Neural progenitor cell (in vitro differentiated cells): ENCODE data around the gene SSC4D. TPM values are rescaled to one million over a fixed set of nuclear protein-coding genes. Genes with fewer than 3 reads are reported as not detected.

Experiments used
- DNase-seq: peaks from one replicate; pipeline ENCODE4 v3.0.0-alpha.2; 2016; ENCODE audit warnings: low spot score
- H2AFZ ChIP-seq: fragments of 200-600 bp; sonication (generic); replicated peaks from 2 replicates; pipeline ENCODE4 v1.6.1; 2016; ENCODE audit warnings: antibody characterized with exemption
- H3F3A ChIP-seq: fragments of 200-600 bp; sonication (generic); 2 replicates; pipeline ENCODE4 v1.6.1; 2016; ENCODE audit warnings: antibody characterized with exemption, low read depth
- H3K27ac ChIP-seq: fragments of 200-600 bp; sonication (generic); 2 replicates; pipeline ENCODE4 v1.5.1; 2016; ENCODE audit warnings: mild to moderate bottlenecking
- H3K27me3 ChIP-seq: fragments of 200-600 bp; sonication (generic); 2 replicates; pipeline ENCODE4 v1.6.1; 2016; ENCODE audit warnings: mild to moderate bottlenecking, moderate library complexity
- H3K36me3 ChIP-seq: fragments of 200-600 bp; sonication (generic); 2 replicates; pipeline ENCODE4 v1.5.1; 2016
- H3K4me1 ChIP-seq: fragments of 200-600 bp; sonication (generic); 2 replicates; pipeline ENCODE4 v1.6.1; 2016; ENCODE audit warnings: mixed run types
- H3K4me2 ChIP-seq: fragments of 200-600 bp; sonication (generic); 2 replicates; pipeline ENCODE4 v1.6.1; 2016
- H3K4me3 ChIP-seq: fragments of 200-600 bp; sonication (generic); 2 replicates; pipeline ENCODE4 v1.5.1; 2016
- H3K79me2 ChIP-seq: fragments of 200-600 bp; sonication (generic); 2 replicates; pipeline ENCODE4 v1.6.1; 2016; ENCODE audit warnings: low read depth
- H3K9ac ChIP-seq: fragments of 200-600 bp; sonication (generic); 2 replicates; pipeline ENCODE4 v1.6.1; 2016
- H3K9me3 ChIP-seq: fragments of 200-600 bp; sonication (generic); 2 replicates; pipeline ENCODE4 v1.5.1; 2016; ENCODE audit warnings: low read depth
- H4K20me1 ChIP-seq: fragments of 200-600 bp; sonication (generic); 2 replicates; pipeline ENCODE4 v1.6.1; 2016; ENCODE audit warnings: low read depth
- H3K27ac Mint-ChIP-seq: 3 replicates; pipeline ENCODE4 v1.8.0; 2021; ENCODE audit warnings: mixed read lengths
- H3K27me3 Mint-ChIP-seq: 2 replicates; pipeline ENCODE4 v1.8.0; 2022; ENCODE audit warnings: low read depth, mild to moderate bottlenecking, inconsistent platforms, moderate library complexity, mixed read lengths; ENCODE audit not compliant: insufficient read depth
- H3K36me3 Mint-ChIP-seq: 3 replicates; pipeline ENCODE4 v1.8.0; 2021; ENCODE audit warnings: mixed read lengths
- H3K4me1 Mint-ChIP-seq: 3 replicates; pipeline ENCODE4 v1.8.0; 2021; ENCODE audit warnings: mixed read lengths
- H3K4me3 Mint-ChIP-seq: 3 replicates; pipeline ENCODE4 v1.8.0; 2021; ENCODE audit warnings: mild to moderate bottlenecking, moderate library complexity, mixed read lengths
- H3K9me3 Mint-ChIP-seq: 3 replicates; pipeline ENCODE4 v1.8.0; 2020; ENCODE audit warnings: mixed read lengths
- EZH2 ChIP-seq: fragments of 200-600 bp; sonication (generic); IDR thresholded peaks from 2 replicates; pipeline ENCODE4 v1.6.1; 2017; ENCODE audit warnings: antibody characterized with exemption, mild to moderate bottlenecking, moderate library complexity
- EZH2phosphoT487 ChIP-seq: fragments of 200-600 bp; sonication (generic); IDR thresholded peaks from 2 replicates; pipeline ENCODE4 v1.6.1; 2017; ENCODE audit warnings: antibody characterized with exemption
- total RNA-seq: library from RNA; depleted of rRNA; stranded (reverse); fragments of >200 nt; gene quantifications from 2 replicates; pipeline ENCODE4 v1.2.3, GENCODE V29; 2015; ENCODE audit warnings: low replicate concordance
- TF ChIP-seq, protein P1 (sequence below): fragments of 200-600 bp; sonication (generic); IDR thresholded peaks from 2 replicates; pipeline ENCODE4 v1.5.1; 2017; ENCODE audit warnings: antibody characterized with exemption, mild to moderate bottlenecking

The SSC4D gene
- total RNA-seq, 1 donor from 2014 or later, result 0.43 TPM

DNA sequence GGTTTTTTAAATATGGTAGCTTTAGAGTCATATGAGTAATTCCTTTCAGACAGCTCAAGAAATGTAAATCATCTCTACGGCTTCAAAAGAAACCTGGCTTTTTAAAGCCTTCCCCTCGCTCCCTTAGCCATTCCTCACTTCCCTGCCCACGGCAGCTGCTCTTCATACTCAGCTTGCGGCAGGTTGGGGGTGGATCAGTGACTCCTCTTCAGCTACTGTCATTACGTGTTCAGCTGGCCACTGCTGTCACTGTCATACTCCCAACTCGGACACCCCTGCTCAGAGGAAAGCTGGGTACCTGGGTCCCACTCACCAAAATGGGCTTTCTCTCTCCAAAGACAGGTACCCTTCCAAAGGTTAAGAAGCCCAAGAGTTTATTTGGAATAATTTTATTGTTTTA, 57.3 kb downstream of the SSC4D start:
- Mint-ChIP-seq H3K4me1 (peaks cover 12% of the 10 kb centered on the region), H3K27ac (no peak overlapping the region)
- H3K4me2 ChIP-seq, result no peak overlapping the region

GRCh38 chr7:76351372-76351771, 58.1 kb downstream of the SSC4D start:
- no peak overlapping the region for H3K9ac ChIP-seq
- H3K4me1 Mint-ChIP-seq, result peaks cover 13% of the 10 kb centered on the region
- no peak for DNase-seq
- H3K4me2 ChIP-seq, result no peak overlapping the region
- H3K27me3 Mint-ChIP-seq, result no peaks in the 10 kb centered on the region
- no peak overlapping the region for H3K27ac ChIP-seq
- H3F3A ChIP-seq, result peaks cover 24% of the 10 kb centered on the region
- H3K9me3 ChIP-seq, result no peaks in the 10 kb centered on the region
- H3K4me1 ChIP-seq, result peaks cover 17% of the 10 kb centered on the region
- H3K4me3 Mint-ChIP-seq, result no peak overlapping the region
- no peaks in the 10 kb centered on the region for H3K27me3 ChIP-seq
- no peak overlapping the region for H3K4me3 ChIP-seq
- H4K20me1 ChIP-seq, result peaks cover 96% of the 10 kb centered on the region
- H3K9me3 Mint-ChIP-seq, result peaks cover 39% of the 10 kb centered on the region
- peaks cover 77% of the 10 kb centered on the region for H3K36me3 Mint-ChIP-seq
- H2AFZ ChIP-seq, result no peak overlapping the region
- H3K79me2 ChIP-seq, result peaks cover 100% of the 10 kb centered on the region
- H3K36me3 ChIP-seq, result peaks cover 35% of the 10 kb centered on the region
- TF ChIP-seq EZH2phosphoT487 (no peak), EZH2 (no peak)
- TF ChIP-seq, protein P1, sequence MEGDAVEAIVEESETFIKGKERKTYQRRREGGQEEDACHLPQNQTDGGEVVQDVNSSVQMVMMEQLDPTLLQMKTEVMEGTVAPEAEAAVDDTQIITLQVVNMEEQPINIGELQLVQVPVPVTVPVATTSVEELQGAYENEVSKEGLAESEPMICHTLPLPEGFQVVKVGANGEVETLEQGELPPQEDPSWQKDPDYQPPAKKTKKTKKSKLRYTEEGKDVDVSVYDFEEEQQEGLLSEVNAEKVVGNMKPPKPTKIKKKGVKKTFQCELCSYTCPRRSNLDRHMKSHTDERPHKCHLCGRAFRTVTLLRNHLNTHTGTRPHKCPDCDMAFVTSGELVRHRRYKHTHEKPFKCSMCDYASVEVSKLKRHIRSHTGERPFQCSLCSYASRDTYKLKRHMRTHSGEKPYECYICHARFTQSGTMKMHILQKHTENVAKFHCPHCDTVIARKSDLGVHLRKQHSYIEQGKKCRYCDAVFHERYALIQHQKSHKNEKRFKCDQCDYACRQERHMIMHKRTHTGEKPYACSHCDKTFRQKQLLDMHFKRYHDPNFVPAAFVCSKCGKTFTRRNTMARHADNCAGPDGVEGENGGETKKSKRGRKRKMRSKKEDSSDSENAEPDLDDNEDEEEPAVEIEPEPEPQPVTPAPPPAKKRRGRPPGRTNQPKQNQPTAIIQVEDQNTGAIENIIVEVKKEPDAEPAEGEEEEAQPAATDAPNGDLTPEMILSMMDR, result no peak
- no peak overlapping the region for H3K27ac Mint-ChIP-seq

More for the DNA sequence above, 57.3 kb downstream of the SSC4D start:
- Mint-ChIP-seq H3K9me3 (peaks cover 39% of the 10 kb centered on the region), H3K27me3 (no peaks in the 10 kb centered on the region), H3K4me3 (no peak overlapping the region), H3K36me3 (peaks cover 68% of the 10 kb centered on the region)
- H4K20me1 ChIP-seq, result peaks cover 96% of the 10 kb centered on the region
- no peak overlapping the region for H3K9ac ChIP-seq
- peaks cover 100% of the 10 kb centered on the region for H3K79me2 ChIP-seq
- peaks cover 37% of the 10 kb centered on the region for H3K36me3 ChIP-seq
- no peak for DNase-seq
- no peaks in the 10 kb centered on the region for H3K9me3 ChIP-seq
- H3K4me1 ChIP-seq, result peaks cover 26% of the 10 kb centered on the region
- H3K27ac ChIP-seq, result no peak overlapping the region
- H2AFZ ChIP-seq, result no peak overlapping the region
- H3K4me3 ChIP-seq, result no peak overlapping the region
- peaks cover 21% of the 10 kb centered on the region for H3F3A ChIP-seq
- TF ChIP-seq EZH2, result no peak
- no peak for TF ChIP-seq EZH2phosphoT487
- TF ChIP-seq, protein P1, result no peak
- H3K27me3 ChIP-seq, result no peaks in the 10 kb centered on the region

DNA sequence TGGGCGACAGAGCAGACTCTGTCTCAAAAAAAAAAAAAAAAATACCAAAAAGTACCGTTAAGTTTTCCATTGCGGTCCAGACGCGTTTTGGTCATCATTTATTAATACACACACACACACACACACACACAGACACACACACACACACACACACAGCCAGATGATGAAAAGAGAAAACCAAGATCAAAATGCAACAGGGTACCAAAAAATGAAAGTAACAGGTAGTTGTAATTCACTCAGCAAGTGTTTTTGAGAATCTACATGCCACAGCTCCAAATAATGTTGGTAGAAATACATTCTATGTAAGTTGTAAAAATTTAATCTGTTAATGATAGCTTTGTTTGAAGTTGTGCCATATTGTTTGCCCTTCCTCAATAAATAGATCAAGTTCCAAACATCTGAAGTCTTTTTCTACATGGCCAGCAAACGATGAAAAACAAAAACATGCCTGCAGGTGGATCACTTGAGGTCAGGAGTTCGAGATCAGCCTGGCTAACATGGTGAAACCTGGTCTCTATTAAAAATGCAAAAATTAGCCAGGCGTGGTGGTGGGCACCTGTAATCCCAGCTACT, 60.1 kb downstream of the SSC4D start:
- Mint-ChIP-seq H3K27ac (no peak overlapping the region), H3K27me3 (peaks cover 3% of the 10 kb centered on the region), H3K9me3 (peaks cover 27% of the 10 kb centered on the region), H3K4me3 (no peak overlapping the region), H3K36me3 (peaks cover 70% of the 10 kb centered on the region), H3K4me1 (peaks cover 9% of the 10 kb centered on the region)
- Histone ChIP-seq H3F3A (peaks cover 10% of the 10 kb centered on the region), H4K20me1 (peaks cover 95% of the 10 kb centered on the region), H3K4me1 (no peaks in the 10 kb centered on the region), H3K4me3 (no peak overlapping the region), H2AFZ (no peak overlapping the region), H3K27me3 (no peaks in the 10 kb centered on the region), H3K4me2 (no peak overlapping the region), H3K27ac (no peak overlapping the region), H3K79me2 (peaks cover 100% of the 10 kb centered on the region), H3K36me3 (peaks cover 22% of the 10 kb centered on the region), H3K9ac (no peak overlapping the region), H3K9me3 (no peaks in the 10 kb centered on the region)
- DNase-seq, result no peak
- no peak for TF ChIP-seq EZH2phosphoT487
- TF ChIP-seq EZH2, result no peak
- TF ChIP-seq, protein P1, result no peak
